AG08395 (cell line): ENCODE data around the gene MCCD1.
"Not testable (repeated sequence)": the region's sequence is repeated elsewhere in the genome, so short reads cannot be mapped to it uniquely, and the experiment has no call there.

Experiments
- DNase-seq: peaks from one replicate; pipeline ENCODE4 v3.0.0; 2012; ENCODE audit warnings: mixed read lengths, low spot score

MCCD1 gene, protein sequence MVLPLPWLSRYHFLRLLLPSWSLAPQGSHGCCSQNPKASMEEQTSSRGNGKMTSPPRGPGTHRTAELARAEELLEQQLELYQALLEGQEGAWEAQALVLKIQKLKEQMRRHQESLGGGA

DNA sequence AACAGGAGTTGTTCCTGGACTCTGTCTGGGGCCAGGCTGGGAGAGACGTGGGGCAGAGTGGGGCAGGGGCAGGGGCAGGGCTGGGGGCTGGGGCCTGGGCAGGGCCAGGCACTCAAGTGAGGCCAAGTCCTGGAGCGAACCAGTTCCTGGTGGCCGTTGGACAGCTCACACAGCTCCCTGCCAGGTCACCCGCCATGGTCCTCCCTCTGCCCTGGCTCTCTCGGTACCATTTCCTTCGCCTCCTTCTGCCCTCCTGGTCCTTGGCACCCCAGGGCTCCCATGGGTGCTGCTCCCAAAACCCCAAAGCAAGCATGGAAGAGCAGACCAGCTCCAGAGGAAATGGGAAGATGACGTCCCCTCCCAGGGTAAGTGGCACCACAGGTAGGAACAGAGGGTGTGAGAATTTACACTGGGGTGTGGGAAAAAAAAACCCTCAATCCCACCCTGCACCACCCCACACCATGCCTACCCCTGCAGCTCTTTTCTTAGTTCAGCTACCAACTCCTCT lies at the start of gene MCCD1:
MCCD1 (plus strand) TSS at position 142 of the 508 bp plus-strand sequence; CDS start at position 195, 53 bp downstream.
- DNase-seq, result no peak

DNA sequence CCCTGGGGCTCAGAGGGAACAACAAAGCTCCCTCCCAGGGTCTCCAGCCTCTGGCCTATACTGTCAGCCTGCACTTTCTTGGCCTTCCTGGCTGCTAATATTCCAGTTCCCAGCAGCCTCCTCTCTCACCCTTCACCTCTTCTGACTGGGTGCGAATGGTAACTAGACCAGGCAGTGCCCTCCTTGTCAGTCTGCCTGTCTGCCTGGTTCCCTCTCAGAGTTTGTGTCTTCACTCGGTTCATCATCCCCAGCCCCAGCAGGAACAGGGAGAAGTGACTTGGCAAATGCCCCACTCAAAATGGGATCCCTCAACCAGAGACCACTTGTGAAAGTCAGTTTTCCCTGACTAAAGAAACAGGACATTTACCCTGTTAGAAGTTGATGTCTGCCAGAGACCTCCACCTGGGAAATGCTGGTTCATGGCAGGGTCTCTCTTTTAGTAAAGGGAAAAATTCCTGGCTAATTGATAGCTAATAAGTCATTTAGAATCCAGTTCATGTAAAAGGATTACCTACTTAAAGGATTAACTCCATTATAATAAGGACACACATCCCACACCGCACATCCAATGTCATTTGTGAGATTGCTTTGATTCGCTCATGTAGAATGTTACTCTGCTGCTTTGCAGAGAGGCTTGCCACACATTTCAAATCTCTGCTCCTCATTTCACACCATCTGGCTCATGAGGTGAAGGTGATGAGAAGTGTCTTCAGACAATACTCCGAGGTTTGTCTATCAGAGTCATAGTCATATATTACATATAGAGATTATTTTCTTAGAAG lies 49.4 kb upstream of the MCCD1 start:
- DNase-seq, result no peak

DNA sequence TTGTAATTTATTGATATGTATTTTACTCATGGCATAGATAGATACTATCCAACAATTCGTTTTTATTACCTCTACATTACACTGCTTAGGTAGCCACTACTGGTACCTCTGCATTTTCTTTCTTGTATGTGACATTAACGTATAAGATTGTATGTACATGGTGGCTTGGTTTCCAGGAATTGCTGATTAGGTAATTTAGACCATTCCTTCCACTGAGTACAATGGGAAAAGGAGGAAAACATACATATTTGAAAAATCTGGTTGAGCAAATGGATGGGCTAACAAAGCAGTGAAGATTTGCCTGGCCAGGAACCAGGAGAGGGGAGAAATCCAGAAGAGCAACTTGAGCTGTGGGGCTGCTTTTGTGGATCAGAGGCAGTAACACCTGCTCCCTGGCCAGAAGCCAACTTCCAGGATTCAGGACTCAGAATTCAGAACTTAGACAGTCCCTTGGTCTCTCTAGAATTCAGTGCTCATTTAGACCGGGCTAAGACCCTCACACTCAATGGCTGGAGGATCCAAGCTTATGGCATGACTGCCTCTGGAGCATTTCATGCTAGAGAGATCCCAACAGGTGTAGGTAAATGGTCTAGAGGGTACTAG lies 48.7 kb upstream of the MCCD1 start:
- no peak for DNase-seq

DNA sequence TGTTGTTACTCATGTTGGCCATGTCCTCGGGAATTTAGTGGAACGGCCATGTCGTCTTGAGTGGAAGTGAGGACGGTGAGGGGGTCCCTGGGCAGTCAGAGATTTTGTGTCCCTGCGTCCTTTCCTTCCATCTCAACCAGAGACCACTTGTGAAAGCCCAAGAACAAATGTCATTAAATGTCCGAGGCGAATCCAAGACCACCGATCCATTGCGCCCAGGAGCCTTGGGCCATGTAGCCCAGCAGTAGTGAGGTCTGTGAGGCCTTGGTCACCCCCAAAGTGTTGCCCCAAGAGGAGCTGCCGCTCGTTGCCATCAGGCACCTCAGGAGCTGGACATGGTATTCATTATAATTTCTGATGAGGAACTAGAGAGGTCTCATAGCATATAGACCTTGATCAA lies 48.2 kb upstream of the MCCD1 start:
- DNase-seq, result no peak

DNA sequence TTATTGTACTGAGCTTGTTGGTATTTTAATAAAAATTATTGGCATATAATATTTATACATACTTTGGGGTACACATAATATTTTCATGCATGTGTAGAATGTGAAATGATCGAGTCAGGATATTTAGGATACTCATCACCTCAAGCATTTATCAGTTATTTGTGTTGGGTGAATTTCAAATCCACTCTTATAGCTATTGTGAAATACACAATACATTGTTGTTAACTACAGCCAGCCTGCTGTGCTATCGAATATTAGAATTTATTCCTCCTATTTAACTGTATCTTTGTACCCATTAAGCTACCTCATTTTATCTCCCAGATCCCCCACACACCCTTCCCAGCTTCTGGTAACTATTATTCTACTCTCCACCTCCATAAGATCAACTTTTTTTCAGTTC lies 45.4 kb upstream of the MCCD1 start:
- no peak for DNase-seq

DNA sequence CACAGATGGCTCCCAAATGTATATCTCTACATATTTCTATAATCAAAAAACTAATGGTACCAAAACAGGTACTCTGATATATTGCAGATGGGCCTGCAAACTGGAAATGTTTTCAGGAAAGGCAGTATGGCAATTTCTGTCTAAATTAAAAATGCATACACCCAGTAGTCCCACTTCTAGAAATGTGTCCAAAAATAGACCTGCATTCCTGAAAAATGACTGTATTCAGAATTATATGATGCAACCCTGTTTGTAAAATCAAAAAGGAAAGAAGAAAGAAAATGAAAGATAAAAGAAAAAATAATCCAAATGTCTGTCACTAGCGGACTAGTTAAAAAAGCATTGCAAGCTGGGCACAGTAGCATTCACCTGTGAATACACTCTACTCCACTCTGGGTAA lies 43.7 kb upstream of the MCCD1 start:
- no peak for DNase-seq

DNA sequence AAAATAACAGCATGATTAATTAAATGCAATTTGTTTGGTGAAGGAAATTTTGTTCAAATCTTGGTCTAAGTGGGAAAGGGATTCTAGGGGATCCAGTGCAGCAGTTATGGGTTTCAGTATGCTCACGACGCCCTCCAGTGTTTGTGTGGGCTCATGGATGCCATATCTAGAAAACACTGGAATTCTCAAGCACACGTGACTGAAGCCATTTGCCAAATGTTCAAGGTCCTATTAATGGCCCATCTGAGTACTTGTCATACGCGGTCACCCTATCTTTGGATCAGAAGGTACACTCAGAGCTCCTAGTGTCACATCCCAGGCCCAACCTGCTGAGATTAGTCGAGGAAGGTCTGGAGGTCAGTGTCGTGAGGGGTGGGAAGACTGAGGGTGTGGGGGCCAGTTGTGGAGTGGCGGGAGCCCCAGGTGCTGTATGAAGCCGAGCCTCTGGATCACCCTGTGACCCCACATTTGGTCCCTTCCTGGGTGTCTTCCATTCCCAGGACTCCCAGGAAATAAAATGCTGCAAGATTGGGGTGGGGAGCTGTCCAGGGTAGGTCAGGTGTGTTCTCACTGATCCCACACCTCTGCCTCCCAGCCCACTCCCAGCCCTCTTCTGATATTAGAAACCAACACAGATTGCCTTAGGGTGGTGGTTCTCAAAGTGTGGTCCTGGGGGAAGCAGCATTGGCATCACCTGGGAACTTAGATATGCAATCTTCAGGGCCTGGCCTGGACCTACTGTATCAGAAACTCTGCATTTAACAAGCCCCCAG lies 42.5 kb upstream of the MCCD1 start:
- not testable (repeated sequence) for DNase-seq

DNA sequence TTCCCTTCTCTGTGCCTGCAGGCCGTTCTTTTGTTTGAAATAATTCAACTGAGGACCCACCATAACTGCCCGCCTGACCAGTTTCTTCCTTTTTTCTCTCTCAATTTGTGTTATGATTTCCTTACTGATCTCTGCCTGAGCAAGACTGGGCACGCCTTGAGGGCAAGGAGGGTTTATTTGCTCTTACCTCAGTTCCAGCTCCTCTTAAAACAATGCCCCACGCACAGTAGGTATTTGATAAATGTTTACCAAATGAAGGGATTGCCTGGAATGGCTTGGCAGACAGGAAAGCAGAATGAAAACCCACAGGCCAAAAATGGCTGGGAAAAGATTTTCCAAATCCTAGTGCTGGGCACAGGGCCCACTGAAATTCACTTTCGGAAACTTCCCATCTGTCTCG lies 41.1 kb upstream of the MCCD1 start:
- DNase-seq, result not testable (repeated sequence)

DNA sequence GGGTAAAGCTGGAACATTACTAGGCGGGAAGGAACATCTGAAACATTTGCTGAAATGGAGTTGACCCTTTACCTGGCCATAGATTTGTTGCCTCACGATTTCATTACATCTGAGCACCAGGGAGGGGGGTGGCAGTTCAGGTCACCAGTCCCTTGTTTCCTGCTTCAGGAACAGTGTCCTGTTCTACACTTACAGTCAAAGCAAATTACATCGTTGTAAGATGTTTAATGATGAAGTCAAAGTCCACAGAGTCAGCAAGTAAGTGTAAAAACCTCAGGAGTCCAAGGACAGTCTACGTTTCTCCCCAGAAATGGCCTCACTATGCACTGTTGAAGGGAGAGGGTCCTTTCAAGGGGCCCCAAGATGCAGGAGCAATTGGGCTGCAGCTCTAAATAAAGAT lies 39.7 kb upstream of the MCCD1 start:
- DNase-seq, result no peak

DNA sequence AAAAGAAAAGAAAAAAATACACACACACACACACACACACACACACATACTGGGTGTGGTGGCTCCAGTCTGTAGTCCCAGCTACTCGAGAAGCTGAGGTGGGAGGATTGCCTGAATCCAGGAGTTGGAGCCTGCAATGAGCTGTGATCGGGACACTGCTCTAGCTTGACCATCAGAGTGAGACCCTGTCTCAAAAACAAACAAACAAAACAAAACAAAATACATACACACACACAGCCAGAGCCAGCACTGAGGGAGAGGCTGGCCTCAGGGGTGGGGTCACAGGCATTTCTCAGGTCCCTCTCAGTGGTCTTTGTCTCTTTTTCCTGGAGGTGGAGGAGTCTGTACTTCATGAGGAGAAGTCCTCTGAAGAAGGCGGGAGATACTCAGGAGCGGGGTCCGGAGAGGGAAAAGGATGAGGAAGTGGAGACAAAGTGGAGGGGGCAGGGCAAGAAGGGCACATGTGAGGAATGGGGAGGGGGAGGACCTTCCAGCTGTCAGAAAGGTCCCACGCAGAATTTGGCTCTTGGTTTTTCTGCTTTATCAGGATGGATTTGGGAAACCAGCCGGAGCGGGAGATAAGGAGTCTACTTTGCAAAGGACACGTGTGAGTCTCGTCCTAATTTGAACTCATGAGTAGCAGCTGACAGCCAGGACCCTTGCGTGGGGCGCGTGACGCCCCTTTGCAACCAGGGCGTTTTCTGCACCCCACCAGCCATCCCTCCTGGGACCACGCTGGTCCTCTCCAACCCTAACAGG lies 38.5 kb upstream of the MCCD1 start:
- DNase-seq, result no peak

DNA sequence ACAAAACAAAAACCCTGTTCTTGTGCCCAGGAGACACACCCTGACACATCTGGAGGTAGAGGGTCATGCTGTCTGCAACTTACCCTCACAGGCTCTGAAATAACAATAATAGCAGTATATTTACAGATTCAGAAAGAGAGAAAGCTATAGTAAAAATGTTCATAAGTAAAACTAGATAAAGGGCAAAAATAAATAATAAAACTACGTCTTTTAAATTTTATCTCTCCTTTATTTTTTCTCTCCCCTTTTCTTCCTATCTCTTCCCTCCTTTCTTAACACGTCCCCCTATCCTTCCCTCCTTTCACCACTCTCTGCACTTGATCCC lies 35.2 kb upstream of the MCCD1 start:
- not testable (repeated sequence) for DNase-seq

DNA sequence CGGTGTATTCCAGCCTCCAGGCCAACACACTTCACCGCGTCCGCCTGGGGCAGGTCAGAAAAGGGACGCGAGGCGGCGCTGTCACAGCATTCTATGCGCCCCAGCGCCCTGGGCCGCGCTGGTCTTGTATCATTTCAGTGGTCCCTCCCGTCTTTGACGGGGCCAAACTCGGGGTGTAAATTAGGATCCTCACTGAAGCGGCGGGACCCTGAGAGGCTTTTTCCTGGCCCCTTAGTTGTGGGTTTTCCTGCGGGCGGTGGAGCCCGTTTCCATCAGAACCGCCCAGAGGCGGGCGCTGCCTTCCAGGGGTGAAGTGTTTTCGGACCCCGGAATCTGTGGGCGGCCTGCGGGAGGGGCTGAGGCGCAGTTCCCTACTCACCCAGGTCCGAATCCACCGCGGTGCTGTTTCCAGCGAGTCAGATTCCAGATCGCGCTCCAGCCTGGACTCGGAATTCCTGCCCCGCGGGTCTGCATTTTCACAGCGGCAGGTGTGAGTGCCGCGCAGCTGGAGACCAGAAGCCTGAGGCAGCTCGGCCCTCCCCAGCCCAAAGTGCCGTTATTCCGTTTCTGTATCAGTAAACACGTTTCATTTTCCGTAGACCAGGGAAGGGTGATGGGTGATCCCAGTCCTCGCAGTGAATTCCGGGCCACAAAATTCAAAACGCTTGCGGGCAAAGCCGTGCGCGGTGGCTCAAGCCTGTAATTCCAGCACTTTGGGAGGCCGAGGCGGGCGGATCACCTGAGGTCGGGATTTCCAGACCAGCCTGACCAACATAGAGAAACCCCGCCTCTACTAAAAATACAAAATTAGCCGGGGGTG lies 34.7 kb upstream of the MCCD1 start:
- DNase-seq, result peak; percentile 45

DNA sequence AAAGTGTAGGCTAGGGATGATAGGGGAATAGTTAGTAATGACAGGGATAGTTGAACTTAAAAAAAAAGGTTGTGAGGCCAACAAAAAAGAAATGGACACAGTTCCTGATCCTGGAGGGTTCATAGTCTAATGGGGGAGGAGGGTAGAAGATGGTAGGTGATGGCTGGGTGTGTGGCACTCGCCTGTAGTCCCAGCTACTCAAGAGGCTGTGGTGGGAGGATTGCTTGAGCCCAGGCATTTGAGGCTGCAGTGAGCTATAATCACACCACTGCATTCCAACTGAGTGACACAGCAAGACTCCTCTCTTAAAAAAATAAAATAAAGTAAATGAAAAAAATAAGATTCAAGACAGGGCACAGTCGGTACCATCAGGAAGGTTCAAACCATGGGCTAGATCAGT lies 33.2 kb upstream of the MCCD1 start:
- DNase-seq, result no peak

DNA sequence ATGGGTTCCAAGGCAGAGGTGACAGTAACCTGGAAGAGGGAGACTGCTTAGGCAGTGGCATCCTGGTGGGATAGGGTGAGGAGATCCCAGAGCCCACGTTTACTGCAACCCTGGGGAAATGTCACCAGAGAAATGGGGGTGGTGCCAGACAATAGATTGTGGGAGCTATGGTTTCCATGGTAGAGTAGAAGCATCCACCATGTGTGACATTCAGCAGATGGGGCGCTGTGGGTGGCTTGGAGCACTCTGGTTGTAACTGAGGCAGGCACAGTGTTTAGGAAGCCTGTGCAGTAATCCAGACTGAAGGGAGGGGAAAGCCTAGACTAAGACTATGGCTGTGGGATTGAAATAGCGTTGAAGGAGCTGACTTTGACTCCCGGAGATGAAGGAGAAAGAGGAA lies 31.9 kb upstream of the MCCD1 start:
- DNase-seq, result not testable (repeated sequence)

DNA sequence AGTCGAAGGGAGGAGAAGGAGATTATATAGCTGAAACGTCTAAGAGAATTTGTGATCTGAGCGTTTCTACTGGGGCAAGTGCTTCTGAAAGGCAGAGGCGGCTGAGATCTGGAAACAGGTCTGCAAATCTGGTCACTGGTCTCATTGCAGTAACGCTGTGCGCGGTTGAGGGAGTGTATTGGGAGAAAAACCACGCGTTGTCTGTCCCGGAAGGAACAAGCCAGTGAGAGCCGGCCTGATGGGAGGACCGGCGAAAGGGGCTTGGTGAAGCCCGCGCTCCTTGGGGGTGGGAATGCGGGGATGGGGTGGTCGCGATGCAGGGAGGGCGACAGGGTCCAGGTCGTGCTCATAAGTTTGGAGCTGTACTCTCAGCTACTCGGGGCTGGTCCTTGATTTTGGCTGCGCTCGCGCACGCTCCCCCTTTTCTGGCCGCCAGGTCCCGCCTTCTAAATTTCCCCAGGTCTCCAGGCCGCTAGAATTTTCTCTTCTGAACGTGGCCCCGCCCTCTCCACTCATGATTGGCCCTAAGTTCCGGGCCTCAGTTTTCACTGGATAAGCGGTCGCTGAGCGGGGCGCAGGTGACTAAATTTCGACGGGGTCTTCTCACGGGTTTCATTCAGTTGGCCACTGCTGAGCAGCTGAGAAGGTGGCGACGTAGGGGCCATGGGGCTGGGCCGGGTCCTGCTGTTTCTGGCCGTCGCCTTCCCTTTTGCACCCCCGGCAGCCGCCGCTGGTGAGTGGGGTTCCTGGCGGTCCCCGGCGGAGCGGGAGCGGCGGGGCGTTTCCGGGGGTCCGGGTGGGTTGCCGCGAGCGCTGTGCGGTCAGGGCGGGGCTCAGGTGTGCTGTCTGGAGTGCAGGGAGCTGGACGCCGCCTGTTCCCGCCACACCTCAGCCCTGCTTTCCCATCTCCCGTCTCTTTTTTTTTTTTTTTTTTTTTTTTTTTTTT lies 31.0 kb upstream of the MCCD1 start, which contains the start of gene MICB:
MICB (plus strand) TSS at position 615 of the 946 bp plus-strand sequence; CDS start at position 664, 49 bp downstream.
- DNase-seq, result peak; percentile 62

DNA sequence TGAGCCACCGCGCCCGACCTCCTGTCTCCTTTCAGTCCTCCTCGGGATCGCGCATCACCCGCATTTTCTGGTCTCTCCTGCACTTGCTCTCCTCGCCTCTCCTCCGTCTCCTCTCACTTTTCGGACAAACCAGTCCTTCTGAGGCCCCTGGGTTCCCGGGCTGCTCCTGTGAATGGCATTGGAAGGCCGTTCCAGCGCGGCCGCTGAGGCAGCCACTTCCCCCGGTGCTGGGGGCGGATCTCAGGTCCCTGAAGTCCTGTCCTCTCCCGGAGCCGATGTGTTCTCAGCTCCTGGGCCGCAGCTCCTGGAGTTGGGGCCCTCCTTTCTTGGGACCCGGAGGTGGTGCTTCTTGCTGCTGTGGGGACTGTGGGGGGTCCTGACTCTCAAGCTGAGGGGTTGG lies 30.0 kb upstream of the MCCD1 start:
- no peak for DNase-seq

DNA sequence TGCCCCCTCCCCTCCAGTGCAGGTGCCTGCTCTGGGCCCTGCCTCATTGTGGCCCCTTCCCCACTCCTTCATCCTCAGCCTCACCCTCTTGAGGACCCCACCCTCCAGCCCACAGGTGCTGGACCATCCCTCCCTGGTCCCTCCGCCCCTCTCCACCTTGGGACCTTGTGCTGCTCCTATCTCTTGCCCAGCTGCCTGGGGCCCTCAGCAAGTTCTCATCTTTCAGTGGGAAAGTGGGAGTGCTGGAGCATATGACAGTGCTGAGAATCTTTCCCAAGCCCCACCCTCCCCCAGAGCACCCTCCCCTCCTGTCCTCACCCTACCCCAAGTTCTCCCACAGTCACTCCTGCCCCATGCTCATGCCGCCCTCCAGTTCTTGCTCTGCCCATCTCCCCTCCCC lies 29.1 kb upstream of the MCCD1 start:
- DNase-seq, result not testable (repeated sequence)

DNA sequence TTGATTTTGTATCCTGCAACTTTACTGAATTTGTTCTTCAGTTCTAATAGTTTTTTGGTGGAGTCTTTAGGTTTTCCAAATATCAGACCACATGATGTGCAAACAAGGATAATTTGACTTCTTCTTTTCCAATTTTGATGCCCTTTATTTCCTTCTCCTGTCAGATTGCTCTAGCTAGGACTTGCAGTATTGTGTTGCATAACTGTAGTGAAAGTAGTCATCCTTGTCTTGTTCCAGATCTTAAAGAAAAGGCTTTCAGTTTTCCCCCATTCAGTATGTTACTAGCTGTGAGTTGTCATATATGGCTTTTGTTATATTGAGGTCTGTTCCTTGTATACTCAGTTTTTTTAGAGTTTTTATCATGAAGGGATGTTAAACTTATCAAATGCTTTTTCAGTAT lies 26.2 kb upstream of the MCCD1 start:
- no peak for DNase-seq

DNA sequence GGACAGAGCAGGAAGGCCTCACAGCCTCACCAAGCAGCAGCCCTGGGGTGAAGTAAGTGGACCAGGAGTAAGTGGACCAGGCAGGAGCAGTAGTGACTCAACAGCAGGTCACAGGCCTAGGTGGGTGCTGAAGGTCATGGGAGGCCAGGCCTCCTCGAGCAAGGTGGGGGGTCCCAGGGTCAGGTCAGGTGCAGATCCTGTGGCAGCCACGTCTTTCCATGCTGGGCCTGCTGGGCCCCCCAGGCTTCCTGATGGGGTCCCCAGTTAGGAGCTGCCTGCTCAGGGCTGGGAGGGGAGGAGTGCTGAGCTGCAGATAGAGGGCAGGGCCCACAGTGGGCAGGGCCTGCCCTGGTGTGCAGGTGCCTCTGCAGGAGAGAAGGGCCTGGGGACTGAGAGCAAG lies 19.7 kb upstream of the MCCD1 start:
- DNase-seq, result not testable (repeated sequence)

DNA sequence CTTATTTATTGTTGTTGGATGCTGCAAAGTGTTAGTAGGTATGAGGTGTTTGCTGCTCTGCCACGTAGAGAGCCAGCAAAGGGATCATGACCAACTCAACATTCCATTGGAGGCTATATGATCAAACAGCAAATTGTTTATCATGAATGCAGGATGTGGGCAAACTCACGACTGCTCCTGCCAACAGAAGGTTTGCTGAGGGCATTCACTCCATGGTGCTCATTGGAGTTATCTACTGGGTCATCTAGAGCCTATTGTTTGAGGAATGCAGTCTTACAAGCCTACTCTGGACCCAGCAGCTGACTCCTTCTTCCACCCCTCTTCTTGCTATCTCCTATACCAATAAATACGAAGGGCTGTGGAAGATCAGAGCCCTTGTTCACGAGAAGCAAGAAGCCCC lies 18.8 kb upstream of the MCCD1 start:
- DNase-seq, result no peak
